HG03457 (cell line): ENCODE measurements around the gene NCAPH2.
"Not testable (repeated sequence)": the region's sequence is repeated elsewhere in the genome, so short reads cannot be mapped to it uniquely, and the experiment has no call there.

Source experiments
- ATAC-seq: cut with Tn5 transposase; IDR thresholded peaks from one replicate; pipeline ENCODE4 v1.9.1; 2021; ENCODE audit warnings: moderate number of reproducible peaks; ENCODE audit not compliant: unreplicated experiment

NCAPH2 gene

GRCh38 chr22:50528682-50529415 is 20.8 kb downstream of the NCAPH2 start:
- ATAC-seq: no peak

- ATAC-seq: no peak
These were observed 21.4 kb downstream of the NCAPH2 start for GRCh38 chr22:50529416-50529896.

DNA sequence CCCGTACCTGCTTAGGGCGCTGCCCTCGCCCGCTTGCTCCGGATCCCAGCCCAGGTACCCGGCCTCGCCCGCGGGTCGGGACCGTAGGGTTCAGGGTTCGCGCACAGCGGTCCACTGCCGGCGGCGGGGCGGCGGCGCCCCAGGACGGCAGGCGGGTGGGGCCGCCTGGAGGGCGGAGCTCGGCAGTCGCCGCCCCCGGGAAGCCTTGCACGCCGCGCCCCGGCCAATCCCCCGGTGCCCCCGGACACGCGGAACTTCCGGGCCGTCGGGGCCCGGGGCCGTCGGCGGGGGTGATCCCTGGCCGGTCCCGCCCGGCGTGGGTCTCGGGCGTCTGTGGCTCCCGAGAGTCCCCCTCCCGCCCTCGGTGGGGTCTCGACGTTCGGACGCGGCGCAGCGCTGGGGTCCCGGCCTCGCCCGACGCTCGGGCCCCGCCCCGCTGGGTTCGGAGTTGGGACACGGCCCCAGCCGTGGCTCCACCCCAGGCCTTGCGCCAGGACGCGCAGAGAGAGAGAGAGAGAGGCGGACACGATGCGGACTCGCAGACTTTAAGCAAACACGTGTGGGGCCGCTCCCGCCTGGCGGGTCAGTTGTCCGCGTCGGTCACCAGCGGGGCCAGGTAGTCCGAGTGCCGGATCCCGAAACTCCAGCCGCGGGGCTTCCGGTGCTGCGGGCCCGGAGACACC is 22.0 kb downstream of the NCAPH2 start, which contains the start of gene TYMP:
TSS of gene TYMP (minus strand) at position 116 of the 683 bp plus-strand sequence. CDS start 303 bp downstream, outside the sequence.
- ATAC-seq: no peak

GRCh38 chr22:50530580-50530876 is 22.5 kb downstream of the NCAPH2 start:
- no peak for ATAC-seq

- no peak for ATAC-seq
These were observed 23.0 kb downstream of the NCAPH2 start for GRCh38 chr22:50530877-50531545.

GRCh38 chr22:50531546-50531961 is 23.5 kb downstream of the NCAPH2 start:
- ATAC-seq: no peak

- ATAC-seq: no peak
These were observed 24.1 kb downstream of the NCAPH2 start for GRCh38 chr22:50531962-50532674.

DNA sequence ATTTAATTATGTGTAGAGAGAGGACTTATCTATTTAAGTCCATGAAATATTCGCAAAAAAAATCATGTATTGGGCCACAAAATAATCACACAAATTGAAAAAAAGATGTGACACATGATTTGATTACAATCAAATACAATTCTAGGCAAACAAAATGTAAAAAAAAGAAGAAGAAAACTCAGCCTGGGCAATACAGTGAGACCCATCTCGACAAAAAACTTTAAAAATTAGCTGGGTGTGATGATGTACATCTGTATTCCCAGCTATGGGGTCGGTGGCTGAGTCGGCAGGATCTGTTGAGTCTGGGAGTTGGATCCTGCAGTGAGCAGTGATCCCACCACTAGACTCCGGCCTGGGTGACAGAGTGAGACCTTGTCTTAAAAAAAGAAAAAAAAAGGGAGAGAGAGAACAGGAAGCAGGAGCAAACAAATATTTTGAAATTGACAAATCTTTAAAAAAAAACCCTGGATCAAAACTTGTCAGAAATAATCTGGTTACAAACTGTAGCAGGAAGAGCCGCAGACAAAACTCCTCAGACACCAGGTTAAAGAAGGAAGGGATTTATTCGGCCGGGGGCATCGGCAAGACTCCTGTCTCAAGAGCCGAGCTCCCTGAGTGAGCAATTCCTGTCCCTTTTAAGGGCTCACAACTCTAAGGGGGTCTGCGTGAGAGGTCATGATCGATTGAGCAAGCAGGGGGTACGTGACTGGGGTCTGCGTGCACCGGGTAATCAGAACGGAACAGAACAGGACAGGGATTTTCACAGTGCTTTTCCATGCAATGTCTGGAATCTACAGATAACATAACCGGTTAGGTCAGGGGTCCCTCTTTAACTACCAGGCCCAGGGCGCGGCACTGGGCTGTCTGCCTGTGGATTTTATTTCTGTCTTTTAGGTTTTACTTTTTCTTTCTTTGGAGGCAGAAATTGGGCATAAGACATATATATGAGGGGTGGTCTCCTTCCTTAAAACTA is 25.1 kb downstream of the NCAPH2 start:
- no peak for ATAC-seq

GRCh38 chr22:50533856-50534711 is 26.1 kb downstream of the NCAPH2 start:
- ATAC-seq: not testable (repeated sequence)

- no peak for ATAC-seq
These were observed 27.1 kb downstream of the NCAPH2 start for GRCh38 chr22:50535113-50535512.

GRCh38 chr22:50536226-50536625 is 28.2 kb downstream of the NCAPH2 start:
- ATAC-seq: no peak

GRCh38 chr22:50537765-50538164 is 29.7 kb downstream of the NCAPH2 start:
- ATAC-seq: no peak

GRCh38 chr22:50540381-50540780 is 32.4 kb downstream of the NCAPH2 start:
- no peak for ATAC-seq

- not testable (repeated sequence) for ATAC-seq
These were observed 33.6 kb downstream of the NCAPH2 start for GRCh38 chr22:50541667-50542026.

GRCh38 chr22:50542416-50542927 is 34.4 kb downstream of the NCAPH2 start:
- no peak for ATAC-seq

DNA sequence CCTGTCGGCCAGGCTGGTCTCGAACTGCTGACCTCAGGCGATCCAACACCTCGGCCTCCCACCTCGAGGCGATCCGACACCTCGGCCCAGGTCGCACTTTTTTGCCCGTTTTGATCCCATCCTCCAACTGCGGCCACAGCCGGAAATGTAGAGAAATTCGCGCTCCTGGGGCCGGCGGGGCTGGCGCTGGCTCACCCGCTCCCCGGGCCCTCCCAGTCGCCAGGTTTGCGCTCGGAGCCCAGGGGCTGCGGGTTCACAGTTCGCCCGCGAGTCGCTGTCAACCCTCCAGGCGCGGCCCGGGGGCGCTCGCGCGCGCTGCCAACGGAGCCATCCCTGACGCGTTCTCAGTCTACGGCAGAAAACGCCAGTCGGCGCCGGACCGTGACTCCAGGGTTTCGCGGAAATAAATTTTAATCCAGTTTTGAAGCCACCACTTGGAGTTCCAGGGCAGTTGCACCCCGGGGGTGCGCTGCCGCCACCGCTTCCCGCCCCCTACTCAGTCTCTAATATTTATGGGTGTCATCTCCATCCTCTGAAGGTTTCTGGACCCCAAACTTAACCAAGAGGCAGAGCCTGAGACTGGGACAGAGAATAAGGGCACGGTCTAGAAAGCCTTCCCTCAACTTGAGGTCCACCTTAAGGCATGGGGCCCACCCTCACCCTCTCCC is 36.2 kb downstream of the NCAPH2 start:
- ATAC-seq: no peak

- no peak for ATAC-seq
These were observed 36.8 kb downstream of the NCAPH2 start for GRCh38 chr22:50544746-50545253.
